ENCODE data around the gene TOMM6. TPM values are rescaled to one million over a fixed set of nuclear protein-coding genes. Genes with fewer than 3 reads are reported as not detected.

TOMM6 gene
- polyA plus RNA-seq, 1 donor from 2014 or later, result 184 TPM

GRCh38 chr6:41783106-41783780, 4.3 kb upstream of the TOMM6 start:
- Histone ChIP-seq H3K9me2 (ENCODE audit: insufficient read depth, low read length) (no peaks in the 10 kb centered on the region), H3K4me2 (ENCODE audit: low read length) (no peak overlapping the region), H2AFZ (ENCODE audit: low read depth, low read length) (no peak overlapping the region), H3F3A (ENCODE audit: insufficient read depth, low read length, poor library complexity, severe bottlenecking) (no peaks in the 10 kb centered on the region), H3K36me3 (ENCODE audit: insufficient read depth, low read length) (no peaks in the 10 kb centered on the region), H3K27ac (ENCODE audit: low read length) (no peak overlapping the region), H3K9ac (ENCODE audit: low read length) (no peak overlapping the region), H3K27me3 (ENCODE audit: insufficient read depth, low read depth, low read length) (no peaks in the 10 kb centered on the region), H3K4me3 (ENCODE audit: low read length) (no peak overlapping the region), H3K9me3 (ENCODE audit: low read length) (no peaks in the 10 kb centered on the region), H3K79me2 (replicated peaks; ENCODE audit: insufficient read depth, low read length) (peaks cover 3% of the 10 kb centered on the region), H4K20me1 (ENCODE audit: insufficient read depth) (no peaks in the 10 kb centered on the region)
- TF ChIP-seq EZH2 (IDR thresholded peaks at IDR 0.05; ENCODE audit: borderline replicate concordance, insufficient read depth, low read length, poor library complexity, severe bottlenecking) (no peak), CTCF (IDR thresholded peaks at IDR 0.05; ENCODE audit: poor library complexity, severe bottlenecking) (no peak), EP300 (conservative IDR thresholded peaks at IDR 0.05; ENCODE audit: poor library complexity, severe bottlenecking) (no peak), MXI1 (conservative IDR thresholded peaks at IDR 0.05; ENCODE audit: poor library complexity, severe bottlenecking) (no peak), RAD21 (conservative IDR thresholded peaks at IDR 0.05) (no peak), REST (IDR thresholded peaks at IDR 0.05; ENCODE audit: borderline replicate concordance) (no peak), SMC3 (conservative IDR thresholded peaks at IDR 0.05; ENCODE audit: poor library complexity) (no peak), TAF1 (IDR thresholded peaks at IDR 0.05; ENCODE audit: low read depth) (no peak), POLR2AphosphoS5 (IDR thresholded peaks at IDR 0.05) (no peak)

GRCh38 chr6:41784581-41785171, 2.8 kb upstream of the TOMM6 start:
- Histone ChIP-seq H3K36me3 (ENCODE audit: insufficient read depth, low read length) (no peaks in the 10 kb centered on the region), H3K4me2 (ENCODE audit: low read length) (no peak overlapping the region), H3K27me3 (ENCODE audit: insufficient read depth, low read depth, low read length) (no peaks in the 10 kb centered on the region), H3K9me3 (ENCODE audit: low read length) (no peaks in the 10 kb centered on the region), H3F3A (ENCODE audit: insufficient read depth, low read length, poor library complexity, severe bottlenecking) (no peaks in the 10 kb centered on the region), H3K9ac (ENCODE audit: low read length) (no peak overlapping the region), H2AFZ (ENCODE audit: low read depth, low read length) (no peak overlapping the region), H3K27ac (ENCODE audit: low read length) (no peak overlapping the region), H4K20me1 (ENCODE audit: insufficient read depth) (no peaks in the 10 kb centered on the region), H3K9me2 (ENCODE audit: insufficient read depth, low read length) (no peaks in the 10 kb centered on the region), H3K79me2 (replicated peaks; ENCODE audit: insufficient read depth, low read length) (peaks cover 3% of the 10 kb centered on the region), H3K4me3 (ENCODE audit: low read length) (no peak overlapping the region)
- TF ChIP-seq TAF1 (IDR thresholded peaks at IDR 0.05; ENCODE audit: low read depth) (no peak), REST (IDR thresholded peaks at IDR 0.05; ENCODE audit: borderline replicate concordance) (no peak), EZH2 (IDR thresholded peaks at IDR 0.05; ENCODE audit: borderline replicate concordance, insufficient read depth, low read length, poor library complexity, severe bottlenecking) (no peak), POLR2AphosphoS5 (IDR thresholded peaks at IDR 0.05) (no peak), RAD21 (conservative IDR thresholded peaks at IDR 0.05) (no peak), CTCF (IDR thresholded peaks at IDR 0.05; ENCODE audit: poor library complexity, severe bottlenecking) (no peak), MXI1 (conservative IDR thresholded peaks at IDR 0.05; ENCODE audit: poor library complexity, severe bottlenecking) (no peak), EP300 (conservative IDR thresholded peaks at IDR 0.05; ENCODE audit: poor library complexity, severe bottlenecking) (no peak), SMC3 (conservative IDR thresholded peaks at IDR 0.05; ENCODE audit: poor library complexity) (no peak)
